ENCODE data around the gene INSIG1. TPM values are rescaled to one million over a fixed set of nuclear protein-coding genes. Genes with fewer than 3 reads are reported as not detected.

Gene INSIG1
- total RNA-seq, 1 experiment from 2014 or later, result 92.6 TPM

DNA sequence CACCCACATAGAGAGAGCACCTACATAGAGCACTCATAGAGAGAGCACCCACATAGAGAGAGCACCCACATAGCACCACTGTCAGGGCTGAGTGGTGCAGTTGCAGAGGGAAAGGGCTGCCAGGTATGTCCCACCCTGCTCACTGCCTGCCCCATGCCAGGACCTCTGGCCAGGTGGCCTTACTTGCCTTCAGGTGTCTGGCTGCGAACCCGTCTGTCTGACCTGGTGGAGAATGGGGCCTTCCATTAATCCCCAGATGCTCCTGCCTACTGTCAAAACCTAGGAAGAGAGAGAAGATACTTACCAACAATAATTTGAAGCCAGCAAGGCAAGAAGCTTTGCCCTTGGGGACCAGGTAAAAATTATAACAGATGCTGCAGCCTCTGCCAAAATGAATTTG lies 51.1 kb downstream of the INSIG1 start:
- DNase-seq (ENCODE audit: low read depth, low spot score) (no peak), ATAC-seq (no peak)
- ChIA-PET CTCF (no interaction called here), POLR2A (no interaction called here)
- Histone ChIP-seq H3K4me3 (ENCODE audit: low read depth in 2 of 2, low read length in 2 of 2) (no peak overlapping the region), H3K36me3 (ENCODE audit: control insufficient read depth, insufficient read depth, low read length) (no peaks in the 10 kb centered on the region), H3K27me3 (ENCODE audit: control insufficient read depth, insufficient read depth, low read length) (no peaks in the 10 kb centered on the region), H3K27ac (ENCODE audit: low read length) (no peak overlapping the region), H3K9me3 (ENCODE audit: control insufficient read depth, insufficient read depth, low read depth, low read length) (no peaks in the 10 kb centered on the region), H3K4me1 (ENCODE audit: control insufficient read depth, insufficient read depth, low read length) (peaks cover 6% of the 10 kb centered on the region; the same call in 1 of the 2 replicates)
- TF ChIP-seq SIN3A (IDR thresholded peaks at IDR 0.05; ENCODE audit: borderline replicate concordance, insufficient read depth, low read depth, low read length) (no peak), TCF7L2 (IDR thresholded peaks at IDR 0.05; ENCODE audit: low read depth, low read length) (no peak)
- TF ChIP-seq, protein P1, sequence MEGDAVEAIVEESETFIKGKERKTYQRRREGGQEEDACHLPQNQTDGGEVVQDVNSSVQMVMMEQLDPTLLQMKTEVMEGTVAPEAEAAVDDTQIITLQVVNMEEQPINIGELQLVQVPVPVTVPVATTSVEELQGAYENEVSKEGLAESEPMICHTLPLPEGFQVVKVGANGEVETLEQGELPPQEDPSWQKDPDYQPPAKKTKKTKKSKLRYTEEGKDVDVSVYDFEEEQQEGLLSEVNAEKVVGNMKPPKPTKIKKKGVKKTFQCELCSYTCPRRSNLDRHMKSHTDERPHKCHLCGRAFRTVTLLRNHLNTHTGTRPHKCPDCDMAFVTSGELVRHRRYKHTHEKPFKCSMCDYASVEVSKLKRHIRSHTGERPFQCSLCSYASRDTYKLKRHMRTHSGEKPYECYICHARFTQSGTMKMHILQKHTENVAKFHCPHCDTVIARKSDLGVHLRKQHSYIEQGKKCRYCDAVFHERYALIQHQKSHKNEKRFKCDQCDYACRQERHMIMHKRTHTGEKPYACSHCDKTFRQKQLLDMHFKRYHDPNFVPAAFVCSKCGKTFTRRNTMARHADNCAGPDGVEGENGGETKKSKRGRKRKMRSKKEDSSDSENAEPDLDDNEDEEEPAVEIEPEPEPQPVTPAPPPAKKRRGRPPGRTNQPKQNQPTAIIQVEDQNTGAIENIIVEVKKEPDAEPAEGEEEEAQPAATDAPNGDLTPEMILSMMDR (IDR thresholded peaks at IDR 0.05), result no peak
- BruUV-seq (replicated peaks), result no TSS peak
- intact Hi-C loops (cut with micrococcal nuclease; ENCODE audit: unreplicated experiment), result no loop called here
- in situ Hi-C loops (cut with HindIII; ENCODE audit: low pct_unique_long_range_greater_than_20kb, low sequenced_read_pairs), result no loop called here

DNA sequence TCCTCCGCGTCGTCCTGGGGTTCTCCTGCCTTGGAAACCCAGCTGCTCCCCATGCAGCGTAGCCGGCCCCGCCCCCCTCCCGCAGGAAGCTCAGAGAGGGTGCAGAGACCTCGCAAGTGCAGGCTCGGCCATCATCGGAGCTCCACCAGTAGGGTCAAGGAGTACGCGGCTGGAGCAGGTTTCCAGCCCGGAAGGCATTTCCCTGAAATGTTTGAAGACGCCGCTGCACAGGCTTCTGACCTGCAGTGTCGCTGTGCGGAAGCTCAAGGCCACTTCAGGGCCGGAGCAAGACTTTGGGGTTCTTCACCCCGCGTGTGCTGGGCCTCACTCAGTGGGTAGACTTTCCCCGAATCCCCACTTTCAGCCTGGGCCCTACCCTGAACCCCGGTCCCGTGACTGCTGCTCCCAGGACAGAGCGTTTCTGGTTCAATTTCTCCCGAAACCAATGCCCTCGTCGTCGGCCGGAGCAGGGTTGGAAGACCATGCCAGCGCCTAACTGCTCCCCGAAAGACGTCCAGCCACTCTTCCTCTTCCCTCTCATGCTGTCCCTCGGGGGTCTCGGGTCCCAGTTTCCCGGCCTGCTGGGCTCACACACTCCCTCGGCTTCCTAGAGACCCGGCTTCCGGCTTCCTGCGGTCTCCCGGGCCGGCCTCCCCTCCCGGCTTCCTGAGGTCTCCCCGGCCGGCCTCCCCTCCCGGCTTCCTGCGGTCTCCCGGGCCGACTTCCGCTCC lies 52.1 kb downstream of the INSIG1 start:
- intact Hi-C loops (cut with micrococcal nuclease; ENCODE audit: unreplicated experiment), result no loop called here
- H3K36me3 ChIP-seq (ENCODE audit: control insufficient read depth, insufficient read depth, low read length), result no peaks in the 10 kb centered on the region
- BruUV-seq (replicated peaks), result no TSS peak
- in situ Hi-C loops (cut with HindIII; ENCODE audit: low pct_unique_long_range_greater_than_20kb, low sequenced_read_pairs), result no loop called here
- DNase-seq (ENCODE audit: low read depth, low spot score), result no peak
- TF ChIP-seq TCF7L2 (IDR thresholded peaks at IDR 0.05; ENCODE audit: low read depth, low read length) (no peak), POLR2AphosphoS5 (IDR thresholded peaks at IDR 0.05; ENCODE audit: low read depth, low read length) (no peak), SIN3A (IDR thresholded peaks at IDR 0.05; ENCODE audit: borderline replicate concordance, insufficient read depth, low read depth, low read length) (no peak), REST (IDR thresholded peaks at IDR 0.05; ENCODE audit: insufficient read depth in 1 of 2, low read depth in 2 of 2, low read length in 1 of 2) (no peak)
- TF ChIP-seq, protein P1 (IDR thresholded peaks at IDR 0.05), result no peak
- H3K4me3 ChIP-seq (ENCODE audit: low read depth in 2 of 2, low read length in 2 of 2), result no peak overlapping the region
- H3K4me1 ChIP-seq (ENCODE audit: control insufficient read depth, insufficient read depth, low read length), result peaks cover 2% of the 10 kb centered on the region; the same call in 1 of the 2 replicates
- H3K27me3 ChIP-seq (ENCODE audit: control insufficient read depth, insufficient read depth, low read length), result no peaks in the 10 kb centered on the region
- H3K27ac ChIP-seq (ENCODE audit: low read length), result no peak overlapping the region
- ATAC-seq, result no peak
- ChIA-PET CTCF (no interaction called here), POLR2A (no interaction called here)
- no peaks in the 10 kb centered on the region for H3K9me3 ChIP-seq (ENCODE audit: control insufficient read depth, insufficient read depth, low read depth, low read length)
